NCI-H2227 (cell line): ENCODE measurements around the gene ANLN.

Source experiments
- DNase-seq: peaks from one replicate; lab custom pipeline; 2025; ENCODE audit not compliant: unreplicated experiment; lab: John Stamatoyannopoulos, UW

The ANLN gene

GRCh38 chr7:36408589-36408988, 18.9 kb downstream of the ANLN start:
- DNase-seq = no peak

GRCh38 chr7:36409180-36409579, 19.5 kb downstream of the ANLN start:
- DNase-seq = no peak

GRCh38 chr7:36415144-36415543, 25.5 kb downstream of the ANLN start:
- no peak for DNase-seq

- no peak for DNase-seq
Measured at GRCh38 chr7:36416251-36416650, 26.6 kb downstream of the ANLN start.

GRCh38 chr7:36420307-36420706, 30.6 kb downstream of the ANLN start:
- no peak for DNase-seq

GRCh38 chr7:36422072-36422471, 32.4 kb downstream of the ANLN start:
- DNase-seq = no peak

- no peak for DNase-seq
Measured at GRCh38 chr7:36423633-36424032, 34.0 kb downstream of the ANLN start.

GRCh38 chr7:36430186-36430585, 40.5 kb downstream of the ANLN start:
- no peak for DNase-seq

- no peak for DNase-seq
Measured at GRCh38 chr7:36430881-36431280, 41.2 kb downstream of the ANLN start.

GRCh38 chr7:36438211-36438610, 48.5 kb downstream of the ANLN start:
- no peak for DNase-seq

GRCh38 chr7:36439624-36440023, 50.0 kb downstream of the ANLN start:
- no peak for DNase-seq

GRCh38 chr7:36440880-36441279, 51.2 kb downstream of the ANLN start:
- DNase-seq = peak; percentile 46

GRCh38 chr7:36441344-36442022, 51.8 kb downstream of the ANLN start:
- no peak for DNase-seq

- DNase-seq = no peak
Measured at GRCh38 chr7:36448781-36449379, 59.2 kb downstream of the ANLN start.

GRCh38 chr7:36449685-36450084, 60.0 kb downstream of the ANLN start:
- no peak for DNase-seq

GRCh38 chr7:36453769-36454168, 64.1 kb downstream of the ANLN start:
- DNase-seq = no peak

GRCh38 chr7:36455646-36456045, 66.0 kb downstream of the ANLN start:
- DNase-seq = no peak

- DNase-seq = no peak
Measured at GRCh38 chr7:36456138-36456537, 66.5 kb downstream of the ANLN start.

- DNase-seq = no peak
Measured at GRCh38 chr7:36456548-36456947, 66.9 kb downstream of the ANLN start.

GRCh38 chr7:36459236-36459960, 69.7 kb downstream of the ANLN start:
- no peak for DNase-seq

- no peak for DNase-seq
Measured at GRCh38 chr7:36460811-36461429, 71.3 kb downstream of the ANLN start.
